Sciatic nerve (tissue), 2 donors: ENCODE measurements around the gene NT5C. TPM values are rescaled to one million over a fixed set of nuclear protein-coding genes. Genes with fewer than 3 reads are reported as not detected.
"Not testable (repeated sequence)": the region's sequence is repeated elsewhere in the genome, so short reads cannot be mapped to it uniquely, and the experiment has no call there.

ENCODE experiments used
- ATAC-seq: fragments of 200-7000 bp; cut with Tn5 transposase; one replicate; pipeline ENCODE4 v1.9.1; 2020; ENCODE audit warnings: mild to moderate bottlenecking, moderate library complexity
- DNase-seq: peaks from one replicate; pipeline ENCODE4 v3.0.0-alpha.2; 2020; ENCODE audit warnings: low spot score
- intact Hi-C: fragments of 100-400 bp; cut with DNase I; formaldehyde crosslinking; loops from one replicate; pipeline ENCODE4 v1.14.2; 2022
- total RNA-seq: library from RNA; stranded (reverse); fragmentation: NEBNext Ultra II Directional; extraction: Animal tissue kit (Norgen Biotek cat#: 25700); gene quantifications from one replicate; pipeline ENCODE4 v1.2.1, GENCODE V29; 2021
- donor health status: DM: no; HTN: no; CAD: no.
- donor health status: DM: no; HTN: no; CAD: no.

Gene NT5C
- total RNA-seq, 1 donor from 2014 or later: 38.7 TPM

- peak; percentile 39 for DNase-seq
- intact Hi-C loops: no loop called here
- ATAC-seq: no peak
Measured at GRCh38 chr17:75147878-75148546, 16.5 kb upstream of the NT5C start.

DNA sequence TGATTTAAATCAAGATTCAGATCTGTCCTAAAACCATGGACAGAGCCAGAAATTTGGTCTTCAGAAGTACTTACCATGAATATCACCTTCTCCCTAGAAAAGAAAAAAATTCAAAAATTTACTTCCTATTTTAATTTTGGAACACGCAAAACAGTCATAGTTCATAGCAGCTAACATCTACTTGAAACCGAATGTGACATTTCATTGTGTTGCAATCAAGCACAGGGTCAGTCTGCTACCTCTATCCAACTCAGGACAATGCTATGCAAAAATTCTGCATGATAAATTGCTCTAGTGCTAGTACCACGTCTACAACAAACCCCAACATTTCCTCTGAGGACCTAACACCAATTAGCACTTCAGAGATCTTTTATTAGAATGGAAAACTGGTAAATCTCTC, 15.1 kb upstream of the NT5C start:
- DNase-seq (no peak), ATAC-seq (no peak)
- intact Hi-C loops: no loop called here

DNA sequence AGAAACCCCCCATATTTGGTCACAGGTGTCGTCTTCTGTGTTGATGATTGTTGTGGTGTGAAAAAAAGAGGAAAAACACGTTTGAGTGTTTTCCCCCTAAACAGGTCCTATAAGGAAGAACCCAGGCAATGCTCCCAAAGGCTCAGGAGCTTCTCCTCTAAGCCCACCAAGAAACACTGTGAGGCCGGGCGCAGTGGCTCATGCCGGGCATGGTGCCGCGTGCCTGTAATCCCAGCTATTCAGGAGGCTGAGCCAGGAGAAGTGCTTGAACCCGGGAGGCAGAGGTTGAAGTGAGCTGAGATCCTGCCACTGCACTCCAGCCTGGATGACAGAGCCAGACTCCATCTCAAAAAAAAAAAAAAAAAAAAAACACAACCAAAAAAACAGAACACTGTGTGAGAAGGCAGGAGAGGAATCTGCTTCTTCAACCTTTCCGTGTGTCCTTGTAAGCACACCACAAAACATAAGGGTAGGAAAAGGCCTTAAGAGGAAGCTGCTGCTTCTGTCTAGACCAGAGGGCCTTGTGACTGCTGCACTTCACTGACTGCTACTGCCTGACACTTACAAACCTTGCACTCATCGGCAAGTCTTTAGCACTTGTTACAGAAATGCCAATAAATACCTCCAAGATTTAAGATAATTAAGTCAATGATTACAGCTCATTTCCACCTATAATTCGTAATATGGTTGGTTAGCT, 13.4 kb upstream of the NT5C start:
- intact Hi-C loops: no loop called here
- DNase-seq: peak; percentile 38
- ATAC-seq: no peak

DNA sequence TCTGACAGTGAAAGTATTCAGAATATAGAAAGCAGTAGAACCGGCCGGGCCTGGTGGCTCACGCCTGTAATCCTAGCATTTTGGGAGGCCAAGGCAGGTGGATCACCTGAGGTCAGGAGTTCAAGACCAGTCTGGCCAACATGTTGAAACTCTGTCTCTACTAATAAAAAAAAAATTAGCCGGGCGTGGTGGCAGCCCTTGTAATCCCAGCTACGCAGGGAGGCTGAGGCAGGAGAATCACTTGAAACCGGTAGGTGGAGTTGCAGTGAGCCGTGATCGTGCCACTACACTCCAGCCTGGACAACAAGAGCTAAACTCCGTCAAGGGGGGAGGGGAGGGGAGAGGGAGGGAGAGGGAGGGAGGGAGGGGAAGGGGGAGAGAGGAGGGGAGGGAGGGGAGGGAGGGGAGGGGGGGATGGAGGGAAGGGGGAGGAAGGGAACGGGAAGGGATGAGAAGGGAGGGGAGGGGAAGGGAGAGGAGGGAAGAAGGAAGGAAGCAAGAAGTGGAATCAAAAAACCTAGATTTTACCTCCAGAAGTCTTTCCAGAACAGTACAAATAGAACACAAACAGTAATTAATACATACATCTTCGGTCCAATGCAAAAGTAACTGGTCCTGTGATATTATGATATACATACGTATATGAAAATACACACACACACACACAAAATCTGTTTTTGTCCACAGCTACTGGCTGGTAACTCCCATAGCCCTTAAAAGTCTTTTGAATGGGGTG, 10.9 kb upstream of the NT5C start:
- ATAC-seq (no peak), DNase-seq (no peak)
- intact Hi-C loops: no loop called here

- intact Hi-C loops: no loop called here
- ATAC-seq (no peak), DNase-seq (no peak)
Measured at GRCh38 chr17:75138519-75138918, 7.0 kb upstream of the NT5C start.

DNA sequence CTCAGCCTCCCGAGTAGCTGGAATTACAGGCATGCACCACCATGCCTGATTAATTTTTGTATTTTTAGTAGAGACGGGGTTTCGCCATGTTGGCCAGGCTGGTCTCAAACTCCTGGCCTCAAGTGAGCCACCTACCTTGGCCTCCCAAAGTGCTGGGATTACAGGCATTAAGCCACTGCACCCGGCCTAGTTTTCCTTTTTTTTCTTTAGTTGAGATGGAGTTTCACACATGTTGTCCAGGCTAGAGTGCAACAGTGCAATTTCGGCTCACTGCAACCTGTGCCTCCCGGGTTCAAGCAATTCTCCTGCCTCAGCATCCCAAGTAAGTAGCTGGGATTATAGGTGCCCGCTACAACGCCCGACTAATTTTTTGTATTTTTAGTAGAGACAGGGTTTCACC, 6.2 kb upstream of the NT5C start:
- intact Hi-C loops, DNase-seq, ATAC-seq: not testable (repeated sequence)

DNA sequence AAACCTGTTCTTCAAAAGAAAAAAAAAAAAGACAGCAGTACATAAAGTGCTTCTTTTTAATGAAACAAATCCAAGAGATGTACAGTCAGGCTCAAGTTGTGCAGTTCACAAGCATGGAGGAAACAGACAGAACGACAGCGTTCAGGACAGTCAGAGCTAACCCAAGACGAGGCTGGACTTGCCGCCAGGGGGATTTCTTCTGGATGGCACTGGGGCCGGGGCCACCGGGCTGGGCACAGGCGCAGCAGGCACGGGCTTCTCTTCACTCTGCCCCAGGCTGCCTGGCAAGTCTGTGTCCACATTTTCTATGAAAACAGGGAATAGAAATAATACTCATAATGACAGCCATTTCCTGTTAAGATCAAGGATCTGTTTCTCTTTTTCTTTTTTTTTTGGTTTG, 4.4 kb upstream of the NT5C start:
- DNase-seq (no peak), ATAC-seq (no peak)
- intact Hi-C loops: no loop called here

DNA sequence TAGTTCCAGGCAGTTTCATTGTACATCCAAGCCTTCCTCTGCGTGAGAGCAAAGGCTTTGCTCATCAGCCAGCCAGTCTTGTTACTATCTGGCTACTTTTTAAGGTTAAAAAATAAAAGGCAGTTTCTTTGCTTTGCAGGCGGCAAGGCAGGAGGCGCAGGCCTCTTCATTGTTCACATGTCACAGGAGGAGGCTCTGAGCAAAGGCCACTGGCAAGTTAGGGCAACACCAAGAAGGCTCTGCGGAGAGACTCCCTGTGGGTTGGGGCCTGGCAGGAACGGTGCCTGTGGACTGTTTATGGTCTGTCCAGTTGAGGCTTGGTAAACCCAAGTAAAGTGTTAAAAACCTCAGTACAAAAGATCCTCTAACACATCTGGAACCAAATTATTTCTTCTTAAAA, 3.9 kb upstream of the NT5C start:
- ATAC-seq (no peak), DNase-seq (no peak)
- intact Hi-C loops: no loop called here

- intact Hi-C loops, DNase-seq, ATAC-seq: not testable (repeated sequence)
Measured at GRCh38 chr17:75133607-75134347, 2.2 kb upstream of the NT5C start.

GRCh38 chr17:75133001-75133400, 1.5 kb upstream of the NT5C start:
- intact Hi-C loops: no loop called here
- DNase-seq (no peak), ATAC-seq (no peak)

- intact Hi-C loops, DNase-seq, ATAC-seq: not testable (repeated sequence)
Measured at GRCh38 chr17:75132018-75133000, 767 bp upstream of the NT5C start.

- intact Hi-C loops: no loop called here
- DNase-seq: no peak
- peak; percentile 63 for ATAC-seq
Measured at GRCh38 chr17:75130632-75131277, 787 bp downstream of the NT5C start.

- no peak for DNase-seq
- ATAC-seq: peak; percentile 27
- intact Hi-C loops: no loop called here
Measured at GRCh38 chr17:75130059-75130631, 1.4 kb downstream of the NT5C start.

DNA sequence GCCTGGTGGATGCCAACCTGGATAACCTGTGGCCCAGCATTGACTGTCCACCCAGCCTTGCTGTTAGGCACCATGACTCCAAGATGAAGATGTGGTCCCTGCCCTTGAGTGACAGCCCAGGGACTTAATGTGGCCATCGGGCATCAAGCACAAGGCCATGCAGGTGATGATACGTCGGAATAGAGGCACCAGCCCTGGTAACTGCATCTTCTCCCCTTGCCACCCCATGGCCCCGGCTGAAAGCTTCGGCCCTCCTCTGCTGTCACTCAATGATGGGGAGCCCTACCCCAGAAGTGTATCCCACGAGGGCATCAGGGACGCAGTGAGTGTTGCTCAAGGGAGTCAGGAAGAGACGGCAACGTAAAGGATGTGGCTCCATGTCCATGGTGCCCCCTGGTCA, 2.0 kb downstream of the NT5C start:
- intact Hi-C loops: no loop called here
- no peak for ATAC-seq
- DNase-seq: no peak

- ATAC-seq: no peak
- intact Hi-C loops: no loop called here
Measured at GRCh38 chr17:75128694-75129505, 2.6 kb downstream of the NT5C start.

GRCh38 chr17:75127936-75128335, 3.6 kb downstream of the NT5C start:
- ATAC-seq, intact Hi-C loops, DNase-seq: not testable (repeated sequence)

More at GRCh38 chr17:75128694-75129505, 2.6 kb downstream of the NT5C start:
- DNase-seq: no peak

DNA sequence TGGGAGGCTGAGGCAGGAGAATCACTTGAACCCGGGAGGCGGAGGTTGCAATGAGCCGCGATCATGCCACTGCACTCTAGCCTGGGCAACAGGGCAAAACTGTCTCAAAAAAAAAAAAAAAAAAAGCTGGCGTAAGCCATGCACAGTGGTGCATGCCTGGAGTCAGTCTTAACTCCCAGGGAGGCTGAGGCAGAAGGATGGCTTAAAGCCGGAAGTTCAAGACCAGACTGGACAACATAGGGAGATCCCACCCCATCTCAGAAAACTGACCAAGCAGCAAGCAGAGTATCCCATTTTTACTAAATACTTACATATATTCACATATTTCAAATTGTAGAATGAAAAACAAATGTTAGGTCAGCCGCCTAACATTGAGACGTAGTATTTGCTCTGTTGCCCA, 4.6 kb downstream of the NT5C start:
- ATAC-seq (no peak), DNase-seq (no peak)
- intact Hi-C loops: no loop called here
